GM12865 (cell line): ENCODE data around the gene BMX.
A peak's percentile ranks its signal among the peaks of the same experiment; 100 is the strongest.

Experiments
- DNase-seq: peaks from one replicate; pipeline ENCODE4 v3.0.0; 2010; ENCODE audit warnings: low read depth
- H3K4me3 ChIP-seq: 2 replicates; pipeline ENCODE4 v1.5.1; 2011; ENCODE audit warnings: mild to moderate bottlenecking, low read depth, low read length, control low read depth
- TF ChIP-seq, protein P1 (sequence below): IDR thresholded peaks from 2 replicates; pipeline ENCODE4 v1.5.1; 2011; ENCODE audit warnings: low read length, control low read depth, low read depth, inconsistent platforms; ENCODE audit not compliant: insufficient read depth; ENCODE audit errors: missing control alignments

BMX gene

DNA sequence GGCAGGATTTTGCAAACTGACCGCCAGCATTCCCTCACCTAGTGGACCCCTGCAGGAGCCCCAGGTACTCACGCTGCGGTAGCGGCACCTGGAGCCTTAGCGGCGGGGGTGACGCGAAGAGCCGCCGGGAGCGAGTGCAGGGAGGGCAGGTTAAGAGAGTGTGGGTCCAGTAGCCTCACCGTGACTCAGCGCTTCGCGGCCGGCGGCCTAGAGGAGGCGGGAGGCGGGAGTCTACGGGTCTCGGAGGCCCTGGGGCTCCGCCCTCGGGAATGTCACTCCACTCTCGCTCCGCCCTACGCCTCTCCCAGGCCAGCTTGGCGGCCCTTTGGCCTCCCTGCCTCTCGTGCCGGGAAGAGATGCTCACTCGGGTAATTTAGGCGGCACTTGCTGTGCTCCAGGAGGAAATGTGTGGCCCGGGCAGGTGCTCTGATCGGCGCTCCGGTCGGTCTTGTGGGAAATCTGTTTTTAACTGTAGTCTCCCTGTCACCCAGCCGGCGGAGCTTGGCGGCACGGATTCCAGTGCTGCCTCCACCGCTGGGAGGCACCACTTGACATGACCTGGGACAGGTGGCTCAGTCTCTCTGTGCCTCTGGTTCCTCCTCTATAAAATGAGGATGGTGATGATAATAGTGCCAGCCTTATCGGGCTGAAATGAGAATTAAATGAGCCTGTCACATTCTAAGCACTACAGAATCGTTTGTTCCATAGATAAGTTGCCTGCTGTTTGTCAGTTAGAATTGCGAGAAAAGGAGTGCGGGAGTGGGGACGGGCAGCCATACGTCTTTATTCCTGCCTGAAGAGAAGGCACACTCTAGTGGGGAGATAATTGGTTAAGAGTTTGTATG, 7.3 kb upstream of the BMX start, which contains the start of gene PIR:
Gene PIR (minus strand): TSS at position 216 of the 845 bp plus-strand sequence. CDS start 2,076 bp downstream, outside the sequence.
- H3K4me3 ChIP-seq: peak within 1 kb of the TSS; percentile 53
- DNase-seq: peak; percentile 78
- TF ChIP-seq, protein P1, sequence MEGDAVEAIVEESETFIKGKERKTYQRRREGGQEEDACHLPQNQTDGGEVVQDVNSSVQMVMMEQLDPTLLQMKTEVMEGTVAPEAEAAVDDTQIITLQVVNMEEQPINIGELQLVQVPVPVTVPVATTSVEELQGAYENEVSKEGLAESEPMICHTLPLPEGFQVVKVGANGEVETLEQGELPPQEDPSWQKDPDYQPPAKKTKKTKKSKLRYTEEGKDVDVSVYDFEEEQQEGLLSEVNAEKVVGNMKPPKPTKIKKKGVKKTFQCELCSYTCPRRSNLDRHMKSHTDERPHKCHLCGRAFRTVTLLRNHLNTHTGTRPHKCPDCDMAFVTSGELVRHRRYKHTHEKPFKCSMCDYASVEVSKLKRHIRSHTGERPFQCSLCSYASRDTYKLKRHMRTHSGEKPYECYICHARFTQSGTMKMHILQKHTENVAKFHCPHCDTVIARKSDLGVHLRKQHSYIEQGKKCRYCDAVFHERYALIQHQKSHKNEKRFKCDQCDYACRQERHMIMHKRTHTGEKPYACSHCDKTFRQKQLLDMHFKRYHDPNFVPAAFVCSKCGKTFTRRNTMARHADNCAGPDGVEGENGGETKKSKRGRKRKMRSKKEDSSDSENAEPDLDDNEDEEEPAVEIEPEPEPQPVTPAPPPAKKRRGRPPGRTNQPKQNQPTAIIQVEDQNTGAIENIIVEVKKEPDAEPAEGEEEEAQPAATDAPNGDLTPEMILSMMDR: peak; percentile 35

DNA sequence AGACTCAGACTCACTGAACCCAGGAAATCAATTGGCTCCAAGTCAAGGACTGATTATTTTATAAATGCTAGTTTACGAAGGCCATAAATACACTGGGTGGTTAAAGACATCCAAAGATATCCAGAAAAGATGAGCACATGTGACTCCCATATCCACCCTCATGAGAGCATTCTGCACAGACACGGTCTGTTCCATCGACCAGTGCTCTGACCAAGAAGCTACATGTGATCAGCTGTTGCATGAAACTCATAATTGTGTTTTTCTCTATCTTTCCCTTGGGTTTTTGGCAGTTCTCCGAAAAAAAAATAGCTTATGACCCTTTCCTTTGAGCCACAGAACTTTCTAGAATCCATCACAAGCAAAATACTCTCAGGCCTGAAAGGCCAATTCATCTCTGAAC, 4.8 kb upstream of the BMX start:
- DNase-seq: no peak
- H3K4me3 ChIP-seq: no peak overlapping the region

DNA sequence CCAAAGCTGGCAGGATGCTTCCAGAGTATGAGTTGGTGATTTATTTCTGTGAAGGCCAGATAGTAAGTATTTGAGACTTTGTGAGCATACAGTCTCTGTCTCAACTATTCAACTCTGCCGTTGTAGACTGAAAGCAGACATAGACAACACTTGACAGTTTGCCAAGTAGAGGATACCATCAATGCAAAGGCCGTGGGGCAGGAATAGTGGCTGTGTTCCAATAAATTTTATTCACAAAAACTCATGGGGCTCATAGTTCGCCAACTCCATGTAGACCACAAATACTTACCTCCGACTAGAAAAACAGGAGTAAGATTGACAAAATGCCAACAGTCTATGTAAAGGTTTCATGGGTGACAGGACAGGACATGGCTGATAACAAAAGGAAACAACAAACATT, 3.8 kb upstream of the BMX start:
- TF ChIP-seq, protein P1: no peak
- DNase-seq: no peak
- H3K4me3 ChIP-seq: no peak overlapping the region

More for the DNA sequence above, 4.8 kb upstream of the BMX start:
- TF ChIP-seq, protein P1: no peak

DNA sequence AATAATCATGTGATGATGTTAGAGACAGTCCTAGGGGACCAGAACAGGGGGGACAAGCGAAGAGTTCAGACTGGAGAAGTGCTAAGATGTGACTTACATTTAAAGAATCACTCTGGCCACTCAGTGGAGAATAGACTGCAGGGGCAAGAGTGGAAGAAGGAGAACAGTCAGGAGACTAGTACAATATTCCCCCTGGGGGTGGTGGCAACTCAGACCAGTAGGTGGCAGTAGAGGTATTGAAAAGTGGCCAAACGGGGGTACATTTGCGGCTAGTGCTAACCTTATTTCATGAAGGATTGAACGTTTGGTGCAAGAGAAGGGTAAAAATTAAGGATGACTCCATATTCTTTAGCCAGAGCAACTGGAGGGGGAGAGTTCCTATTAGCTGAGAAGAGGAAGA, 2.7 kb upstream of the BMX start:
- TF ChIP-seq, protein P1: peak; percentile 53
- DNase-seq: peak; percentile 45
- no peak overlapping the region for H3K4me3 ChIP-seq

DNA sequence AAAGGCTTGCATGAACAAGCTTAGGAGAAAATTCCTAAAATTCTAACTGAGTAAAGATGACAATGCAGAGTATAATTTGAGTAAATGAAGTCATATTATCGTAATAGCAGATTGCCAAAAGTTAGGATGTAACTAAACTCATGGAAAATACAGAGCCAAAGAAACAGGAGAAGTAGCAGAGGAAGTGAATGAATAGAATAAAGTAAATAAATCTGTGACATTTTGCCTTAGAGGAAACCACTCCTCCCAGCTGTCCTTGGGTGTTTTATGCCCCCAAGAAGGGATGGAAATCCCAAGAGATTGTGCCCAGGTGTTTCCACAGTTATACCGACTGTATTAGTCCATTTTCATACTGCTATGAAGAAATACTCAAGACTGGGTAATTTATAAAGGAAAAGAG, 1.9 kb upstream of the BMX start:
- no peak for DNase-seq
- no peak overlapping the region for H3K4me3 ChIP-seq
- TF ChIP-seq, protein P1: no peak

DNA sequence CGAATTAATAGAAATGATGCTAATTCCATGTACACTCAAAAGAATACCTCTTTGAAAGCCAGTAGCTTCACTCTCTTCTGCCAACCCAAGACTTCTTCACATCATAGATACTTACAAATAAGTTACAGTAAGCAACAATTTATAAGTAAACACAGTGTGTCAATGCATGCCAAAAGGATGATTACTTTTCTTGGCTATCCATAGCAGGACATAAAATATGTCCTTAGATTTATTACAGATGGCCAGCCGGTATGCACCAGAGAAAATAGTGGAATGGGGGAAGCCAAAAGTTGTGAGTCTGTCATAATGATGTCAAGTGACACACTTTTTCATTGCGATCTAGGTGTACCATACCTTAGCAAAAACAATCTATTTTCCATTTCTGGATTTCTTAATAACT, 631 bp upstream of the BMX start:
- TF ChIP-seq, protein P1: no peak
- no peak overlapping the region for H3K4me3 ChIP-seq
- no peak for DNase-seq
